ENCODE measurements around the gene IP6K3. TPM values are rescaled to one million over a fixed set of nuclear protein-coding genes. Genes with fewer than 3 reads are reported as not detected.

IP6K3 gene
- total and polyA plus RNA-seq, 2 experiments from 2014 or later = 0.14 to 0.16 TPM

DNA sequence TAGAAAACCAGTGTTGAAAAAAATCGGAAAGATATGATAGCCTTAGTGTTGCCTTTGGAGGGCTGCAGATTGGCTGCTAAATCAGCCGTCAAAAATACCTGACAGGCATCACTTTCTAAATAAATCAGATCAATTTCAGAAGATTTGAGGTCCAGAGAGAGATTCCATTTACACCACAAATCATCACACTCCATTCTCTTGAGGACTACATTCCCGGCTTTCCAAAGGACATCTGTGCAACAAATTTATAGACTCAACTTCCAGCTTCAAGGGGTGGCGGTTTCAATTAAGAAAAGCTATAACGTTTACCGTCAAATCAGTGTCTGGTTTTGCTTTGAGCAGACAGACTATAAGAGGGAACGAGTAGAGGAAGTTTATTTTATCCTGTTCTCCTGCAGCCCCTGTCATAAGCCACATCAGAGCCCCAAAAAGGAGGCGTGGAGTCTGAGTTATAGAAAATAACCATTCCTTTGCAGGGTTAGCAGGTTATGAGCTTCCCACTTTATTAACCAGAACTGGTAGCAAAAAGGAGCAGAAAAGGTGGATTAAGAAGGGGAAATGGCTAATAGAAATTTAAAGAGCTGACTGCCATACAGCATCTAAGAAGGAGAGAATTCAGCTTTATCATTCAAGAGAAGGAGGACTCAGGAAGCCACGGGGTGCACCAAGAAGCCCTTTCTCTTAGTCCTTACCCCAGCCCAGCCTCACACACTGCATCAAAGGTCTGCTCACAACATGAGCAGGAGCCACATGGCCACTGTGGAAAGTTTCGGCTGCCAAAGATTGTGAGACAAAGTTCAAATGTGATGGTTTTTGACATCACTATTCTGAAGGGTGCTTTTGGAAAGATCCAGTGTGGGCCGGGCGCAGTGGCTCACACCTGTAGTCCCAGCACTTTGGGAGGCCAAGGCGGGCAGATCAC lies 22.3 kb downstream of the IP6K3 start (continued):
- TF ChIP-seq, protein P1, sequence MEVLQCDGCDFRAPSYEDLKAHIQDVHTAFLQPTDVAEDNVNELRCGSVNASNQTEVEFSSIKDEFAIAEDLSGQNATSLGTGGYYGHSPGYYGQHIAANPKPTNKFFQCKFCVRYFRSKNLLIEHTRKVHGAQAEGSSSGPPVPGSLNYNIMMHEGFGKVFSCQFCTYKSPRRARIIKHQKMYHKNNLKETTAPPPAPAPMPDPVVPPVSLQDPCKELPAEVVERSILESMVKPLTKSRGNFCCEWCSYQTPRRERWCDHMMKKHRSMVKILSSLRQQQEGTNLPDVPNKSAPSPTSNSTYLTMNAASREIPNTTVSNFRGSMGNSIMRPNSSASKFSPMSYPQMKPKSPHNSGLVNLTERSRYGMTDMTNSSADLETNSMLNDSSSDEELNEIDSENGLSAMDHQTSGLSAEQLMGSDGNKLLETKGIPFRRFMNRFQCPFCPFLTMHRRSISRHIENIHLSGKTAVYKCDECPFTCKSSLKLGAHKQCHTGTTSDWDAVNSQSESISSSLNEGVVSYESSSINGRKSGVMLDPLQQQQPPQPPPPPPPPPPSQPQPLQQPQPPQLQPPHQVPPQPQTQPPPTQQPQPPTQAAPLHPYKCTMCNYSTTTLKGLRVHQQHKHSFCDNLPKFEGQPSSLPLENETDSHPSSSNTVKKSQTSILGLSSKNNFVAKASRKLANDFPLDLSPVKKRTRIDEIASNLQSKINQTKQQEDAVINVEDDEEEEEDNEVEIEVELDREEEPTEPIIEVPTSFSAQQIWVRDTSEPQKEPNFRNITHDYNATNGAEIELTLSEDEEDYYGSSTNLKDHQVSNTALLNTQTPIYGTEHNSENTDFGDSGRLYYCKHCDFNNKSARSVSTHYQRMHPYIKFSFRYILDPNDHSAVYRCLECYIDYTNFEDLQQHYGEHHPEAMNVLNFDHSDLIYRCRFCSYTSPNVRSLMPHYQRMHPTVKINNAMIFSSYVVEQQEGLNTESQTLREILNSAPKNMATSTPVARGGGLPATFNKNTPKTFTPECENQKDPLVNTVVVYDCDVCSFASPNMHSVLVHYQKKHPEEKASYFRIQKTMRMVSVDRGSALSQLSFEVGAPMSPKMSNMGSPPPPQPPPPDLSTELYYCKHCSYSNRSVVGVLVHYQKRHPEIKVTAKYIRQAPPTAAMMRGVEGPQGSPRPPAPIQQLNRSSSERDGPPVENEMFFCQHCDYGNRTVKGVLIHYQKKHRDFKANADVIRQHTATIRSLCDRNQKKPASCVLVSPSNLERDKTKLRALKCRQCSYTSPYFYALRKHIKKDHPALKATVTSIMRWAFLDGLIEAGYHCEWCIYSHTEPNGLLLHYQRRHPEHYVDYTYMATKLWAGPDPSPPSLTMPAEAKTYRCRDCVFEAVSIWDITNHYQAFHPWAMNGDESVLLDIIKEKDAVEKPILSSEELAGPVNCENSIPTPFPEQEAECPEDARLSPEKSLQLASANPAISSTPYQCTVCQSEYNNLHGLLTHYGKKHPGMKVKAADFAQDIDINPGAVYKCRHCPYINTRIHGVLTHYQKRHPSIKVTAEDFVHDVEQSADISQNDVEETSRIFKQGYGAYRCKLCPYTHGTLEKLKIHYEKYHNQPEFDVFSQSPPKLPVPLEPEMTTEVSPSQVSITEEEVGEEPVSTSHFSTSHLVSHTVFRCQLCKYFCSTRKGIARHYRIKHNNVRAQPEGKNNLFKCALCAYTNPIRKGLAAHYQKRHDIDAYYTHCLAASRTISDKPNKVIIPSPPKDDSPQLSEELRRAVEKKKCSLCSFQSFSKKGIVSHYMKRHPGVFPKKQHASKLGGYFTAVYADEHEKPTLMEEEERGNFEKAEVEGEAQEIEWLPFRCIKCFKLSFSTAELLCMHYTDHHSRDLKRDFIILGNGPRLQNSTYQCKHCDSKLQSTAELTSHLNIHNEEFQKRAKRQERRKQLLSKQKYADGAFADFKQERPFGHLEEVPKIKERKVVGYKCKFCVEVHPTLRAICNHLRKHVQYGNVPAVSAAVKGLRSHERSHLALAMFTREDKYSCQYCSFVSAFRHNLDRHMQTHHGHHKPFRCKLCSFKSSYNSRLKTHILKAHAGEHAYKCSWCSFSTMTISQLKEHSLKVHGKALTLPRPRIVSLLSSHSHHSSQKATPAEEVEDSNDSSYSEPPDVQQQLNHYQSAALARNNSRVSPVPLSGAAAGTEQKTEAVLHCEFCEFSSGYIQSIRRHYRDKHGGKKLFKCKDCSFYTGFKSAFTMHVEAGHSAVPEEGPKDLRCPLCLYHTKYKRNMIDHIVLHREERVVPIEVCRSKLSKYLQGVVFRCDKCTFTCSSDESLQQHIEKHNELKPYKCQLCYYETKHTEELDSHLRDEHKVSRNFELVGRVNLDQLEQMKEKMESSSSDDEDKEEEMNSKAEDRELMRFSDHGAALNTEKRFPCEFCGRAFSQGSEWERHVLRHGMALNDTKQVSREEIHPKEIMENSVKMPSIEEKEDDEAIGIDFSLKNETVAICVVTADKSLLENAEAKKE (CRISPR knock-in tag; IDR thresholded peaks at IDR 0.05) = no peak
- TF ChIP-seq ZNF114 (CRISPR knock-in tag; IDR thresholded peaks at IDR 0.05) (no peak), POLR2AphosphoS5 (IDR thresholded peaks at IDR 0.05; ENCODE audit: low read depth) (no peak), NANOG (IDR thresholded peaks at IDR 0.05; ENCODE audit: borderline replicate concordance) (no peak)

DNA sequence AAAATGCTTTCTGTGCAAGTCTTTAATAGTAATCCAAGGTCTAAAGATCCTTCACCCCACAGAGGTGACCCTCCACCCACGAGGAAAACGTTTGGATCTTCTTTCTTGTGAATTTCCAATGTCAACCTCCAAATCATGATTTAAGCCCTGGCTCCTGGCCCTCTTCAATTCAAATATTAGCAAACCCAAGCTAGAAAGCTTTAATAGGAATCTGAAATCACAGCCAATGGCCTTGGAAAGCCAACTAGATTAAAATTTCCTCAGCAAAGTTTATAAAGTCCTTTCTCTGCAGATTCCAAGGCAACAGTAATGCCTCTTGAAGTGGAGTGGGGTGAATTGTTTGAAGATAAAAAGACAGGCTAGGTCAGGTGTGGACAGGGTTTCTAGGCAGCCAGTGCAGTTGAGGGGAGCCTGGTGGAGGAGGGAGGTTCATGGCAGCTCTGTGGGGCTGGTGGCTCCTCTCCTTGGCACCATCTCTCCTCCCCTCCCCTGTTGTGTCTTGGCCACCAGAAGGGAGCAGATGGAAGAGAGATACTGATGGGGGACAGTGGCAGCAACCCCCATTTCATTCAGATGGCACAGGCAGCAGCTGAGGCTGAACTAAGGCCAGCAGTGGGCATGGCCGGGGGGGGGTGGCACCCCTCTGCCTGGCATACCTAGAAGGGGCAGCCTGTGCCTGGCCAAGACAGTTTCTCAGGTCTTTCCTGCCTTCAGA lies 23.2 kb downstream of the IP6K3 start:
- Mint-ChIP-seq H3K9me3 (no peaks in the 10 kb centered on the region), H3K27me3 (ENCODE audit: insufficient read depth, low read depth, poor library complexity) (peaks cover 6% of the 10 kb centered on the region), H3K36me3 (ENCODE audit: low read depth) (no peaks in the 10 kb centered on the region), H3K4me3 (no peak overlapping the region; the same call in 2 of the 3 replicates), H3K4me1 (peaks cover 24% of the 10 kb centered on the region), H3K27ac (no peak overlapping the region)
- Histone ChIP-seq H3K4me3 (no peak overlapping the region), H2AFZ (no peak overlapping the region), H3F3A (replicated peaks; ENCODE audit: low read depth) (no peaks in the 10 kb centered on the region), H3K27me3 (ENCODE audit: insufficient read depth) (no peaks in the 10 kb centered on the region), H3K4me1 (ENCODE audit: insufficient read depth) (no peaks in the 10 kb centered on the region), H3K4me2 (no peak overlapping the region), H3K79me2 (replicated peaks; ENCODE audit: insufficient read depth) (no peaks in the 10 kb centered on the region), H3K9me2 (ENCODE audit: insufficient read depth) (no peaks in the 10 kb centered on the region), H3K36me3 (ENCODE audit: insufficient read depth) (no peaks in the 10 kb centered on the region), H3K27ac (ENCODE audit: low read depth) (no peak overlapping the region), H4K20me1 (replicated peaks; ENCODE audit: insufficient read depth) (no peaks in the 10 kb centered on the region)
- TF ChIP-seq, protein P2, sequence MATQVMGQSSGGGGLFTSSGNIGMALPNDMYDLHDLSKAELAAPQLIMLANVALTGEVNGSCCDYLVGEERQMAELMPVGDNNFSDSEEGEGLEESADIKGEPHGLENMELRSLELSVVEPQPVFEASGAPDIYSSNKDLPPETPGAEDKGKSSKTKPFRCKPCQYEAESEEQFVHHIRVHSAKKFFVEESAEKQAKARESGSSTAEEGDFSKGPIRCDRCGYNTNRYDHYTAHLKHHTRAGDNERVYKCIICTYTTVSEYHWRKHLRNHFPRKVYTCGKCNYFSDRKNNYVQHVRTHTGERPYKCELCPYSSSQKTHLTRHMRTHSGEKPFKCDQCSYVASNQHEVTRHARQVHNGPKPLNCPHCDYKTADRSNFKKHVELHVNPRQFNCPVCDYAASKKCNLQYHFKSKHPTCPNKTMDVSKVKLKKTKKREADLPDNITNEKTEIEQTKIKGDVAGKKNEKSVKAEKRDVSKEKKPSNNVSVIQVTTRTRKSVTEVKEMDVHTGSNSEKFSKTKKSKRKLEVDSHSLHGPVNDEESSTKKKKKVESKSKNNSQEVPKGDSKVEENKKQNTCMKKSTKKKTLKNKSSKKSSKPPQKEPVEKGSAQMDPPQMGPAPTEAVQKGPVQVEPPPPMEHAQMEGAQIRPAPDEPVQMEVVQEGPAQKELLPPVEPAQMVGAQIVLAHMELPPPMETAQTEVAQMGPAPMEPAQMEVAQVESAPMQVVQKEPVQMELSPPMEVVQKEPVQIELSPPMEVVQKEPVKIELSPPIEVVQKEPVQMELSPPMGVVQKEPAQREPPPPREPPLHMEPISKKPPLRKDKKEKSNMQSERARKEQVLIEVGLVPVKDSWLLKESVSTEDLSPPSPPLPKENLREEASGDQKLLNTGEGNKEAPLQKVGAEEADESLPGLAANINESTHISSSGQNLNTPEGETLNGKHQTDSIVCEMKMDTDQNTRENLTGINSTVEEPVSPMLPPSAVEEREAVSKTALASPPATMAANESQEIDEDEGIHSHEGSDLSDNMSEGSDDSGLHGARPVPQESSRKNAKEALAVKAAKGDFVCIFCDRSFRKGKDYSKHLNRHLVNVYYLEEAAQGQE (IDR thresholded peaks at IDR 0.05; ENCODE audit: unreplicated experiment) = no peak
- DNase-seq (ENCODE audit: low spot score) (no peak), ATAC-seq (no peak)

Measured in GM23338 (cell line).